Renal cortical epithelial cell (primary cell): ENCODE measurements around the gene CHIA. TPM values are rescaled to one million over a fixed set of nuclear protein-coding genes. Genes with fewer than 3 reads are reported as not detected.
A peak's percentile ranks its signal among the peaks of the same experiment; 100 is the strongest.

ENCODE experiments used
- DNase-seq: peaks from one replicate; pipeline ENCODE4 v3.0.0-alpha.2; 2011; ENCODE audit warnings: low read depth
- total RNA-seq: library from RNA; depleted of rRNA; stranded (reverse); fragments of >200 nt; gene quantifications from 2 replicates; pipeline ENCODE4 v1.2.3, GENCODE V29; 2014

CHIA gene
- total RNA-seq, result not detected in 2 replicates

DNA sequence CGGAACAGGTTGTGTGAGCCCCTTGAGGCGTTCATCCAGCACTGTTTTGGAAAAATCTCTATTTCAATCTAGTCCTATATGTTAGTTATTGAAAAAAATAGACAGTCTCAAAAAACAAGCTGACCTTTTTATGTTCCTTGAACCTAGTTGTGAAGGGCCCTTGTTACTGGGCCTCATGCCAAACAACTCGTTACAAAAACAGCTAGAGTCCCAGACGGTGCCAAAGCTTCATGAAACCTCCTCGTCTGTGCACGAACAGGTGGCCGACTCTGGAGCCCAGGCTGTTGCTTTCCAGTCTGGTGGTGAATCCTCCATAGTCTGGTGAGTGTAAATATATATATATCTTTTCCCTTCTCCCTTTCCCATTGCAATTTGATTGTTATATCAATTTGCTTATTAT lies at the start of gene CHIA:
CHIA (plus strand) TSS at position 222 of the 400 bp plus-strand sequence. CDS start 19,617 bp downstream, outside the sequence.
- DNase-seq, result peak; percentile 46

DNA sequence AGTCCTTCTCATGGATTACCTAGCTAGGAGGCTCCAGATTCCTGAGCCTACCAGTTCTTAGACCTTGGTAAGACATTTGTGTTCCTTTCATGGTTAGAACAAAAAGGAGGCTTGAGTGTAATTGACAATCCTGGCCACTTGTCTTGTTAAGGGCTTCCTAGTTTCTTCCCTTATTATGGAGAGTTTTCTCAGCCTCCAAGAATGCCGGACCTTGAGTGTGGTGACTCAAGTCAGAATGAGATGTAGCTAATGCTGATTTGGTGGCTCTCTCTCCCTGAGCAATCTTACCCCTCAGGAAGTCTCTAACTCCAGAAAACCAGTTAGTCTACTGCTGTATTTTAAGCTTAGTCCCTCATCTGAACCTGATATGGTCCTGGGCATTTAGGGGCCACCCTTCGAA lies 48.9 kb upstream of the CHIA start:
- no peak for DNase-seq

GRCh38 chr1:111242805-111243523 lies 47.7 kb upstream of the CHIA start:
- DNase-seq, result no peak

GRCh38 chr1:111247125-111247838 lies 43.4 kb upstream of the CHIA start:
- no peak for DNase-seq

DNA sequence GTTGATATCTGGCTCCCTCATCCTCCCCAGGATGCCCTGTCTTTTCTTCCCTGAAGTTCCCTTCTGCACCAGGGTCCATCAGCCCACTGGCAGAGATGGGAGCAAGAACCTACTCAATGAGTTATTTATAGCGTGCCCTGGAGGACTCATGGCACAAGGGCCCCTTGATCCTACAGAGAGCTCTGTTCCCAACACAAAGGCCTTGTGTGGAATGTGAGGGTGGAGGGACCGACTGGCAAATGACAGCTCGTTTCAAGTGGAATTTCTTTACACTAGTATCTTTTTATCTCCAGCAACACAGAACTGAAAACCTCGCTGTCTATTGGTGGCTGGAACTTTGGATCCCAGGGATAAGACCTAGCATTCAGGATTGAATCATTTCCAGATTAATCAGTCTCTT lies 40.7 kb upstream of the CHIA start:
- no peak for DNase-seq

GRCh38 chr1:111251570-111251969 lies 39.1 kb upstream of the CHIA start:
- no peak for DNase-seq

DNA sequence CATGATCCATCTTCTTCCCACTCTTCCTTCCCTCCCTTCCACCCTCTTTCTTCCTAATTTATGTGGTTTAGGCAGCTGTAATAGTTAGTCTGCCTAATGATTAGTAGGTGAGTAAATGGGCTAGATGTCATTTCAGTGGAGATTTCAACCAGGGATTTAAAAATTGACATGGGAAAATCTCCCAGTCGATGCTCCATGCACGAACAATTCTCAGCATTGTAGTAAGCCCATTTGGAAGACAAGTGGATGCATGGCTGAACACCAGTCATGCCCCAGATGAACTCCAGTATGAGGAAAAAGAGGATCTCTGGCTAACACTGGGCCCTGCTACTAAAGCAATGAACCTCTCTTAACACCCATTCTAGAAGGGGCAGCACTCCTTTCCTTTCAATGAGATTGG lies 37.9 kb upstream of the CHIA start:
- DNase-seq, result peak; percentile 51

DNA sequence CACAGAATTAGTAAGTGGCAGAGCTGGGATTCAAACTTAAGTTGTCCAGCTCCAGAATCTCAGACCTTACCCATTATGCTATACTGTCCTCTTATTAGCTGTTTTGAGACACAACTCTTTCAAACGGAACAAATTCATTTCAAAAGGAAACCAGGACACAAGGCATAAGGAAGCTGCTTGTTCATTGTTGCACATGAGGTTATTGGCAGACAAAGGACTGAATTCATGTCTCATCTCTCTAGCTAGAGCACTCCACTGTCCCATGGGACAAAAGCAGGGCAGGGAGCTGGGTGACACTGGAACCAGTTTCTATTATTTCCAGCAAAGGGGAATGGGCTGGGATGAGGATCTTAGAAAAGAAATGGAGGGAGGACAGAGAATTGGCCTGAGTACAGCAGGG lies 36.8 kb upstream of the CHIA start:
- no peak for DNase-seq

GRCh38 chr1:111256988-111257658 lies 33.5 kb upstream of the CHIA start:
- DNase-seq, result no peak

DNA sequence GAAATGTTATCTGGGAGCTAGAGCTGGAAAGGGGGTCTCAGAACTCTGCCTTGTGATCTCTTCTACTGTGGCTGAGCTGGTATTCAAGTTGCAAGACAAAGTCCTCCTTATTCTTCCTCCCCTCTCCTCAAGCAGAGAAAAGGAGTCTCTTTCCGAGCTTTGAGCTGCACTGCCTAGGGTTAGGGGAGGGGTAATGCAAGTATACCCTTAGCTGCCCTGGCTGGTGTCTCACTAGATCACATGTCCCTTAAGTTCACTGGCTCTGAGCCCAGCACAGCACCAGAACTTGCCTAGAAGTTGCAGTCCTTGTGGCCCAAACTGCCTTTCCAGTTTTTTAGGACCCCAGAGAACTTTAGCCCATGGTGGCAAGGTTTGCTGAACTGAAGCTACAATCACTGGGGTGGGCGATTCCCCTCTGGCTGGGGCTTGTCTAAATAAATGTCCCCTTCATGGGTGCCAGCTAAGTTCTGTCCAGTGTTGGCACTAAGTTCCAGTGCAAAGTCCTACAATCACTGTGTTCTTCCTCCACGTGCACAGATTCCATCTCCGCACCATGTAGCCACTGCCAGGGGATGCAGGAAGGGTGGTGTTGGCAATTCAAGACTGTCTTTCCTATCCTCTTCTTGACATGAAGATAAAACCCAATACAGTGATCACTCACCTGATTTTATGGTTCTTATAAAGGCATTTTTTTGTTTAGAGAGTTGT lies 22.7 kb upstream of the CHIA start:
- DNase-seq, result no peak

- no peak for DNase-seq
Measured at GRCh38 chr1:111269825-111270406, 20.7 kb upstream of the CHIA start.

DNA sequence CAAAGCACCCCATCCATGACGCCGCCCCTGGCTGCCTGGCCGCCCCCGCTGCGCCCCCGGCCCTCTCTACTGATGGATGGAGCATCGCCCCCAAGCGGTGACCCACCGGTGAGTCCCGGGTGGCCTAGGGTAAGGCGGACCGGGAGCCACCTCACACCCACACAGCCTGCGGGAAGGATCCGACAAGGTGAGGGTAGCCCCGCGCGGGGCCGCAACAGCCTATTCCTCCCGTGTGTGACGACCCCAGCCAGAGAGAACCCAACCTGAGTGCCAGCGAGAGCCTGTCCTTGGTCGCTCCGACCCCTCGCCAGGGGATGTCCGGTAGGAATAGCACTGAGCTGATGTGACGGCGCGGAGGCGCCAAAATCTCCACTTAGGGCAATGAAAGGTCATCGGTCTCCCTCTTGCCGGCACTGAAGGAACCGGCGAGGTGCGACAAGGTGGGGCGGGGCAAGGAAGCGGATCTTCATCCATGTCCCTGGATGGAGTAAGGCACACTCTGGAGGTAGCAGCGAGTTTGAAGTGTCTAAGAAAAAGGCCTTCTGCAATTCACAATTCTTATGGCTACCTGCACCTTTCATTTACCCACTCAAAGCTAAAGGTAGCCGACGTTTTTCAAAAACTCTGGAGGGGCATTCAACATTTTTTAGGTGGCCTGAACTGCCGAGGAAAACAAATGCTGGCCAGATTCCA lies 19.7 kb upstream of the CHIA start:
- no peak for DNase-seq

GRCh38 chr1:111271464-111271801 lies 19.2 kb upstream of the CHIA start:
- no peak for DNase-seq

DNA sequence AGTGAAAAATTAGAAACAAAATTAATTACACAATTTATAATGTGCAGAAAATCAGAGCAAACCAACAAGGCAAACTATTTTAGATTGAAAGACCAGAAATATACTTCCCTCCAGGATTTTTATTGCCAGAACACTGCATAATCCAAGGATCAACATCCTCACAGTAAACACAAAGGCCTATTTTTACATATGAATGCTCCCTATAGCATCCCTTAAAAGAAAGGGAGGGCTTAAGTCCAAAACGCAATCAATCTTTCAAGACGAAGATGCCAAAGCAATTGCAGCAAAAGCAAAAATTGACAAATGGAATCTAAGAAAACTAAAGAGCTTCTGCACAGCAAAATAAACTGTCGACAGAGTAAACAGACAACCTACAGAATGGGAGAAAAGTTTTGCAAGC lies 18.6 kb upstream of the CHIA start:
- DNase-seq, result no peak

DNA sequence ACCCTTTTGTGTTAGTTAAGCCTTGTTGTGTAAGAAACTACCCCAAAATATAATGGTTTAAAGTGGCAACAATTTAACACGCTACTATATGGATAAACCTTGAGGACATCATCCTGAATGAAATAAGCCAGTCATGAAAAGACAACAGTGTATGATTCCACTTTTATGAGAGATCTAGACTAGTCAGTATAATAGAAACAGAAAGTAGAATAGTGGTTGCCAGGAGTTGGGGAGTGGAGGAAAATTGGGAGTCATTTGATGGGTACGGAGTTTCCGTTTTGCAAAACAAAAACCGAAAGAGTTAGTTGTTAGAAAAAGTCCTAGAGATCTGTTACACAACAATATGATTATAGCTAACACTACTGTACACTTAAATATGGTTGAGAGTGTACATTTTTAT lies 16.0 kb upstream of the CHIA start:
- DNase-seq, result no peak

GRCh38 chr1:111275079-111275478 lies 15.6 kb upstream of the CHIA start:
- peak; percentile 50 for DNase-seq

GRCh38 chr1:111275780-111276433 lies 14.7 kb upstream of the CHIA start:
- no peak for DNase-seq

DNA sequence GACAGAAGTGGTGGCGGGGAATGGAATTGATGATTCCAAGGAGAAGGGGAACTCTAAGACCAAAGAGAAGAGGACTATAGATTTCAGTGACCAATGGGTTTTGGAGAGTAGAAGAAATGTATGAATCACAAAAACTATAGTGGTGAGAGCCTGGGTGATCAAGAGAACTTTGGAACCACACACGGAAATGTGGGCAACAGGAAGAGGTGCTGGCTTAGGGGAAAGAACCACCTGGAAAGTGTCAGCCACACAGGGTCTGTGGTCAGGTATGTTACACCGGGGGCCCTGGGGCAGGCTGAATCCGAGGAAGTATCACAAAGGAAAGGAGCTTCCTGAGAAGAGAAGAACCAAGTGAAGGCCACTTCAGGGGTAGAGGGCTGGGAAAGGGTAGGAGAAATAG lies 11.5 kb upstream of the CHIA start:
- DNase-seq, result no peak

DNA sequence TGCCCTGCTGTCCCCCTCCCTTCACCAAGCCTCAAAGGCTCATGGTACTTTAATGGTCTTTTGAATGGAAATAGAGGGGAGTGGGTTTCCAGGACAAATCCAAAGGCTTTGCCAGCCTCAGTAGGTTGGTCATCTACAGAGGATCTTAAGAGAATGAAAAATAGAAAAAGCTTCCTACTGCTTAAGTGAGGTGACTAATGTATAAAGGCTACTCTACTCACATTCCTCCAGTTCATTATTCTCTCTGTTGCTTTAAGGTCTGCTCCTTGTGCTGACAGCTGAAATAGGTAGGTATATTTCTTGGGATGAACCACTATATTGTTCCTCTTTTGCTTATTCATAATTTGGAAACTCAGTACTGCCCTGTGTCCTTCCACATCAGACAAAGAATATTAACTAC lies 10.4 kb upstream of the CHIA start:
- DNase-seq, result no peak

- DNase-seq, result peak; percentile 15
Measured at GRCh38 chr1:111281411-111281810, 9.2 kb upstream of the CHIA start.

GRCh38 chr1:111283838-111284237 lies 6.8 kb upstream of the CHIA start:
- peak; percentile 4 for DNase-seq
